ENCODE results near the gene KRT27. TPM values are rescaled to one million over a fixed set of nuclear protein-coding genes. Genes with fewer than 3 reads are reported as not detected.

Gene KRT27
- total and polyA plus RNA-seq, 10 of the 15 experiments (the other 5 are each of a cell fraction or from before 2014, with no cell fraction given) = not detected

- no peak overlapping the region for H2AFZ ChIP-seq (ENCODE audit: control insufficient read depth, low read depth, low read length)
- ATAC-seq (no peak), DNase-seq (ENCODE audit: low read depth, low spot score) (no peak), FAIRE-seq (no peak)
- H3K27ac ChIP-seq (ENCODE audit: control insufficient read depth, insufficient read depth) = no peak overlapping the region
- intact Hi-C loops (cut with micrococcal nuclease; ENCODE audit: unreplicated experiment) = no loop called here
- in situ Hi-C loops (cut with MboI) = no loop called here
- H3K4me2 ChIP-seq (ENCODE audit: control insufficient read depth, insufficient read depth) = no peak overlapping the region
- no peaks in the 10 kb centered on the region for H3K27me3 ChIP-seq (replicated peaks in 1 of 2; ENCODE audit: control insufficient read depth in 2 of 2, insufficient read depth in 2 of 2, low read length in 1 of 2)
- ChIA-PET SMC1A (ENCODE audit: uncharacterized antibody, unreplicated experiment) (interaction anchor here (0.6 to 1.7 kb wide), 3 partner anchors 8 to 175 kb away, joined by 3 to 4 read pairs (median 3); no protein-coding TSS in a partner anchor), CTCF (no interaction called here), POLR2A (interaction anchor here (0.6 kb wide), 1 partner anchor 176 kb away, joined by 4 read pairs; no protein-coding TSS in a partner anchor), RAD21 (ENCODE audit: unreplicated experiment) (no interaction called here)
- no peak overlapping the region for H3K4me3 ChIP-seq
- no TSS peak for BruUV-seq (replicated peaks)
- H3K79me2 ChIP-seq (ENCODE audit: control insufficient read depth, insufficient read depth, low read length) = peaks cover 5% of the 10 kb centered on the region
- H3K9me3 ChIP-seq (replicated peaks; ENCODE audit: control insufficient read depth, insufficient read depth, low read length) = no peaks in the 10 kb centered on the region
- H3K9ac ChIP-seq (ENCODE audit: control insufficient read depth, insufficient read depth, low read length) = no peak overlapping the region
- no peaks in the 10 kb centered on the region for H4K20me1 ChIP-seq (ENCODE audit: control insufficient read depth, insufficient read depth)
- H3K36me3 ChIP-seq (ENCODE audit: control insufficient read depth in 2 of 2, insufficient read depth in 2 of 2, low read length in 1 of 2) = peaks cover 0 to 7% of the 10 kb centered on the region in 2 experiments; a peak in 2 of 4 replicates
- peaks cover 16% of the 10 kb centered on the region for H3K4me1 ChIP-seq (ENCODE audit: control insufficient read depth, insufficient read depth, low read length)
- TF ChIP-seq, protein P1, sequence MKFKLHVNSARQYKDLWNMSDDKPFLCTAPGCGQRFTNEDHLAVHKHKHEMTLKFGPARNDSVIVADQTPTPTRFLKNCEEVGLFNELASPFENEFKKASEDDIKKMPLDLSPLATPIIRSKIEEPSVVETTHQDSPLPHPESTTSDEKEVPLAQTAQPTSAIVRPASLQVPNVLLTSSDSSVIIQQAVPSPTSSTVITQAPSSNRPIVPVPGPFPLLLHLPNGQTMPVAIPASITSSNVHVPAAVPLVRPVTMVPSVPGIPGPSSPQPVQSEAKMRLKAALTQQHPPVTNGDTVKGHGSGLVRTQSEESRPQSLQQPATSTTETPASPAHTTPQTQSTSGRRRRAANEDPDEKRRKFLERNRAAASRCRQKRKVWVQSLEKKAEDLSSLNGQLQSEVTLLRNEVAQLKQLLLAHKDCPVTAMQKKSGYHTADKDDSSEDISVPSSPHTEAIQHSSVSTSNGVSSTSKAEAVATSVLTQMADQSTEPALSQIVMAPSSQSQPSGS (IDR thresholded peaks at IDR 0.05; ENCODE audit: low read length) = no peak
- TF ChIP-seq, protein P2, sequence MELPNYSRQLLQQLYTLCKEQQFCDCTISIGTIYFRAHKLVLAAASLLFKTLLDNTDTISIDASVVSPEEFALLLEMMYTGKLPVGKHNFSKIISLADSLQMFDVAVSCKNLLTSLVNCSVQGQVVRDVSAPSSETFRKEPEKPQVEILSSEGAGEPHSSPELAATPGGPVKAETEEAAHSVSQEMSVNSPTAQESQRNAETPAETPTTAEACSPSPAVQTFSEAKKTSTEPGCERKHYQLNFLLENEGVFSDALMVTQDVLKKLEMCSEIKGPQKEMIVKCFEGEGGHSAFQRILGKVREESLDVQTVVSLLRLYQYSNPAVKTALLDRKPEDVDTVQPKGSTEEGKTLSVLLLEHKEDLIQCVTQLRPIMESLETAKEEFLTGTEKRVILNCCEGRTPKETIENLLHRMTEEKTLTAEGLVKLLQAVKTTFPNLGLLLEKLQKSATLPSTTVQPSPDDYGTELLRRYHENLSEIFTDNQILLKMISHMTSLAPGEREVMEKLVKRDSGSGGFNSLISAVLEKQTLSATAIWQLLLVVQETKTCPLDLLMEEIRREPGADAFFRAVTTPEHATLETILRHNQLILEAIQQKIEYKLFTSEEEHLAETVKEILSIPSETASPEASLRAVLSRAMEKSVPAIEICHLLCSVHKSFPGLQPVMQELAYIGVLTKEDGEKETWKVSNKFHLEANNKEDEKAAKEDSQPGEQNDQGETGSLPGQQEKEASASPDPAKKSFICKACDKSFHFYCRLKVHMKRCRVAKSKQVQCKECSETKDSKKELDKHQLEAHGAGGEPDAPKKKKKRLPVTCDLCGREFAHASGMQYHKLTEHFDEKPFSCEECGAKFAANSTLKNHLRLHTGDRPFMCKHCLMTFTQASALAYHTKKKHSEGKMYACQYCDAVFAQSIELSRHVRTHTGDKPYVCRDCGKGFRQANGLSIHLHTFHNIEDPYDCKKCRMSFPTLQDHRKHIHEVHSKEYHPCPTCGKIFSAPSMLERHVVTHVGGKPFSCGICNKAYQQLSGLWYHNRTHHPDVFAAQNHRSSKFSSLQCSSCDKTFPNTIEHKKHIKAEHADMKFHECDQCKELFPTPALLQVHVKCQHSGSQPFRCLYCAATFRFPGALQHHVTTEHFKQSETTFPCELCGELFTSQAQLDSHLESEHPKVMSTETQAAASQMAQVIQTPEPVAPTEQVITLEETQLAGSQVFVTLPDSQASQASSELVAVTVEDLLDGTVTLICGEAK (IDR thresholded peaks at IDR 0.05; ENCODE audit: borderline replicate concordance) = no peak
- TF ChIP-seq BCL3 (IDR thresholded peaks at IDR 0.05; ENCODE audit: borderline replicate concordance, insufficient read depth, low read depth, low read length, poor library complexity, severe bottlenecking) = no peak
- TF ChIP-seq CHD4 (IDR thresholded peaks at IDR 0.05) = no peak
- TF ChIP-seq POU2F2 (IDR thresholded peaks at IDR 0.05; ENCODE audit: borderline replicate concordance, low read depth, low read length) = no peak
- TF ChIP-seq EZH2 (IDR thresholded peaks at IDR 0.05; ENCODE audit: borderline replicate concordance, control insufficient read depth, low read depth, low read length) = no peak
- TF ChIP-seq IRF4 (IDR thresholded peaks at IDR 0.05; ENCODE audit: low read depth, low read length) = no peak
- no peak for TF ChIP-seq ASH2L (IDR thresholded peaks at IDR 0.05; ENCODE audit: borderline replicate concordance, low read depth)
- TF ChIP-seq, protein P3, sequence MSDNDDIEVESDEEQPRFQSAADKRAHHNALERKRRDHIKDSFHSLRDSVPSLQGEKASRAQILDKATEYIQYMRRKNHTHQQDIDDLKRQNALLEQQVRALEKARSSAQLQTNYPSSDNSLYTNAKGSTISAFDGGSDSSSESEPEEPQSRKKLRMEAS (IDR thresholded peaks at IDR 0.05; ENCODE audit: low read depth, low read length) = no peak
- no peak for TF ChIP-seq SMAD1 (IDR thresholded peaks at IDR 0.05; ENCODE audit: low read depth, partially characterized antibody)
- no peak for TF ChIP-seq BCLAF1 (IDR thresholded peaks at IDR 0.05)
- TF ChIP-seq, protein P4, sequence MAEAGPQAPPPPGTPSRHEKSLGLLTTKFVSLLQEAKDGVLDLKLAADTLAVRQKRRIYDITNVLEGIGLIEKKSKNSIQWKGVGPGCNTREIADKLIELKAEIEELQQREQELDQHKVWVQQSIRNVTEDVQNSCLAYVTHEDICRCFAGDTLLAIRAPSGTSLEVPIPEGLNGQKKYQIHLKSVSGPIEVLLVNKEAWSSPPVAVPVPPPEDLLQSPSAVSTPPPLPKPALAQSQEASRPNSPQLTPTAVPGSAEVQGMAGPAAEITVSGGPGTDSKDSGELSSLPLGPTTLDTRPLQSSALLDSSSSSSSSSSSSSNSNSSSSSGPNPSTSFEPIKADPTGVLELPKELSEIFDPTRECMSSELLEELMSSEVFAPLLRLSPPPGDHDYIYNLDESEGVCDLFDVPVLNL (IDR thresholded peaks at IDR 0.05; ENCODE audit: low read depth, low read length) = no peak
- TF ChIP-seq FOS (IDR thresholded peaks at IDR 0.05; ENCODE audit: borderline replicate concordance, extremely low read depth, insufficient read length) = no peak
These were observed 39.2 kb upstream of the KRT27 start for GRCh38 chr17:40821536-40821935.

All from GM12878 (cell line).